NCI-H446 treated with DMSO at 0.1 percent for 48 hours (cell line): ENCODE measurements around the gene TCOF1.
A peak's percentile ranks its signal among the peaks of the same experiment; 100 is the strongest.
"Not testable (repeated sequence)": the region's sequence is repeated elsewhere in the genome, so short reads cannot be mapped to it uniquely, and the experiment has no call there.

ENCODE experiments used
- DNase-seq: peaks from one replicate; lab custom pipeline; 2025; lab: John Stamatoyannopoulos, UW

TCOF1 gene

GRCh38 chr5:150404535-150404934 is 47.0 kb downstream of the TCOF1 start:
- no peak for DNase-seq

- DNase-seq = no peak
Measured at GRCh38 chr5:150404941-150405816, 47.7 kb downstream of the TCOF1 start.

- no peak for DNase-seq
Measured at GRCh38 chr5:150406103-150406722, 48.7 kb downstream of the TCOF1 start.

- no peak for DNase-seq
Measured at GRCh38 chr5:150406723-150407095, 49.2 kb downstream of the TCOF1 start.

GRCh38 chr5:150407096-150407720 is 49.7 kb downstream of the TCOF1 start:
- DNase-seq = no peak

- no peak for DNase-seq
Measured at GRCh38 chr5:150408231-150408943, 50.9 kb downstream of the TCOF1 start.

GRCh38 chr5:150409638-150410523 is 52.4 kb downstream of the TCOF1 start:
- DNase-seq = peak; percentile 83

GRCh38 chr5:150410524-150411244 is 53.2 kb downstream of the TCOF1 start:
- peak; percentile 57 for DNase-seq

GRCh38 chr5:150411245-150411979 is 53.9 kb downstream of the TCOF1 start:
- no peak for DNase-seq

- DNase-seq = no peak
Measured at GRCh38 chr5:150412319-150413175, 55.0 kb downstream of the TCOF1 start, which contains the start of gene CD74. Gene CD74 (minus strand): TSS chr5:150412910. CDS start chr5:150412749, 161 bp downstream.

GRCh38 chr5:150413176-150413901 is 55.8 kb downstream of the TCOF1 start:
- DNase-seq = no peak

GRCh38 chr5:150413902-150414790 is 56.6 kb downstream of the TCOF1 start:
- not testable (repeated sequence) for DNase-seq

GRCh38 chr5:150419630-150420270 is 62.3 kb downstream of the TCOF1 start:
- DNase-seq = no peak

- no peak for DNase-seq
Measured at GRCh38 chr5:150422075-150422474, 64.6 kb downstream of the TCOF1 start.

- no peak for DNase-seq
Measured at GRCh38 chr5:150422758-150423157, 65.3 kb downstream of the TCOF1 start.

GRCh38 chr5:150426165-150426564 is 68.7 kb downstream of the TCOF1 start:
- not testable (repeated sequence) for DNase-seq
